ENCODE results near the gene P2RY2.

GRCh38 chr11:73226297-73227006, 8.4 kb downstream of the P2RY2 start:
- no peak for TF ChIP-seq REST (IDR thresholded peaks at IDR 0.05; ENCODE audit: insufficient read depth in 1 of 2, low read depth in 2 of 2, low read length in 2 of 2)
- no peak for TF ChIP-seq POLR2AphosphoS5 (IDR thresholded peaks at IDR 0.05; ENCODE audit: low read depth, low read length)
- no peak for TF ChIP-seq SIN3A (IDR thresholded peaks at IDR 0.05; ENCODE audit: borderline replicate concordance, insufficient read depth, low read length)
